Measurements from ENCODE around the gene ETS2. TPM values are rescaled to one million over a fixed set of nuclear protein-coding genes. Genes with fewer than 3 reads are reported as not detected.

ETS2 gene
- polyA plus RNA-seq, 3 donors = 54.2 to 150 (median 59.5) TPM

DNA sequence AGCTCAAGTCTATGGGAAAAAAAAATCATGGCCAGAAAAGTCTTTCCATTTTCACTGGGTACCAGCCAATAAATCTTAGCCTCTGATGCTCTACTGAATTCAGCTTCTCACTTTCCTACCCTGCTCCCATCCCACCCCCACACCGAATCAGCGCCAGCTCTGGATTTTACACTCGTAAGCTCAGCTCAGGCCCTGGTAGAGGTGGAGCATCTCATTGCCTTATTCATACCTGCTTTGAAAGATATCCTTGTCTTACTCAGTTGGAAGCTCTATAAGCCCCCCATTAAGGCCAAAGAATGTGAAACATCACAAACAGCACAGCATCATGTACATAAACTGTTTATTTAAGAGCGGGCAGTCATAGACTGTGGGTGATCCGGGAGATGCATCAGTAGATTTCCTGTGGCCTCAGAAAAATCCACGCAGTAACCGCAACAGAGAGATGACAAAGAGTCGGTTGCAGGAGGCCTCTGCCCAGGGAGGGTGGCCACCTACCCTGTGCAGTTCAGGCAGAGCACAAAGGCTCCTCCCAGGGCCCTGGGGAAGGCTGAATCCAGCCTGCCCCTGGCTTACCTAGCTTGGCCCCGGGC lies 36.4 kb upstream of the ETS2 start:
- intact Hi-C loops (cut with micrococcal nuclease) = no loop called here
- Histone ChIP-seq H3K4me1 (ENCODE audit: control insufficient read depth in 1 of 2, insufficient read depth in 2 of 2, low read length in 2 of 2) (peaks cover 35 to 43% of the 10 kb centered on the region in 2 donors), H4K20me1 (ENCODE audit: insufficient read depth, low read length) (no peaks in the 10 kb centered on the region), H3K27ac (ENCODE audit: low read depth in 1 of 2, low read length in 2 of 2) (no peak overlapping the region), H3K4me2 (replicated peaks; ENCODE audit: extremely low read depth, low read length, poor library complexity, severe bottlenecking) (no peak overlapping the region), H3K4me3 (replicated peaks in 1 of 3; ENCODE audit: low read depth in 2 of 3, low read length in 3 of 3) (no peak overlapping the region), H2AFZ (ENCODE audit: insufficient read depth, low read depth, low read length, poor library complexity, severe bottlenecking) (no peak overlapping the region), H3K9me3 (replicated peaks in 1 of 2; ENCODE audit: control insufficient read depth in 1 of 2, insufficient read depth in 1 of 2, low read length in 2 of 2) (no peaks in the 10 kb centered on the region), H3K9ac (ENCODE audit: insufficient read depth, low read length, poor library complexity, severe bottlenecking) (no peak overlapping the region), H3K36me3 (replicated peaks in 1 of 2; ENCODE audit: control insufficient read depth in 1 of 2, insufficient read depth in 2 of 2, low read length in 2 of 2) (no peaks in the 10 kb centered on the region), H3K79me2 (ENCODE audit: insufficient read depth, low read length) (no peaks in the 10 kb centered on the region), H3K27me3 (ENCODE audit: control insufficient read depth in 2 of 2, insufficient read depth in 2 of 2, low read length in 2 of 2) (no peaks in the 10 kb centered on the region)
- Mint-ChIP-seq H3K9me3 (peaks cover 1 to 8% (median 3%) of the 10 kb centered on the region in 7 donors), H3K4me1 (peaks cover 49% of the 10 kb centered on the region), H3K27me3 (ENCODE audit: low read depth in 3 of 3) (peaks cover 0 to 1% (median 0%) of the 10 kb centered on the region in 3 donors), H3K36me3 (no peaks in the 10 kb centered on the region), H3K27ac (peak overlapping the region in 1 of 7 donors; percentile 91), H3K4me3 (no peak overlapping the region)
- WGBS (ENCODE audit: insufficient coverage) = 89% methylated on average over 7 of the region's 9 CpGs
- TF ChIP-seq, protein P1, sequence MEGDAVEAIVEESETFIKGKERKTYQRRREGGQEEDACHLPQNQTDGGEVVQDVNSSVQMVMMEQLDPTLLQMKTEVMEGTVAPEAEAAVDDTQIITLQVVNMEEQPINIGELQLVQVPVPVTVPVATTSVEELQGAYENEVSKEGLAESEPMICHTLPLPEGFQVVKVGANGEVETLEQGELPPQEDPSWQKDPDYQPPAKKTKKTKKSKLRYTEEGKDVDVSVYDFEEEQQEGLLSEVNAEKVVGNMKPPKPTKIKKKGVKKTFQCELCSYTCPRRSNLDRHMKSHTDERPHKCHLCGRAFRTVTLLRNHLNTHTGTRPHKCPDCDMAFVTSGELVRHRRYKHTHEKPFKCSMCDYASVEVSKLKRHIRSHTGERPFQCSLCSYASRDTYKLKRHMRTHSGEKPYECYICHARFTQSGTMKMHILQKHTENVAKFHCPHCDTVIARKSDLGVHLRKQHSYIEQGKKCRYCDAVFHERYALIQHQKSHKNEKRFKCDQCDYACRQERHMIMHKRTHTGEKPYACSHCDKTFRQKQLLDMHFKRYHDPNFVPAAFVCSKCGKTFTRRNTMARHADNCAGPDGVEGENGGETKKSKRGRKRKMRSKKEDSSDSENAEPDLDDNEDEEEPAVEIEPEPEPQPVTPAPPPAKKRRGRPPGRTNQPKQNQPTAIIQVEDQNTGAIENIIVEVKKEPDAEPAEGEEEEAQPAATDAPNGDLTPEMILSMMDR (IDR thresholded peaks at IDR 0.05) = no peak
- DNase-seq = no peak

DNA sequence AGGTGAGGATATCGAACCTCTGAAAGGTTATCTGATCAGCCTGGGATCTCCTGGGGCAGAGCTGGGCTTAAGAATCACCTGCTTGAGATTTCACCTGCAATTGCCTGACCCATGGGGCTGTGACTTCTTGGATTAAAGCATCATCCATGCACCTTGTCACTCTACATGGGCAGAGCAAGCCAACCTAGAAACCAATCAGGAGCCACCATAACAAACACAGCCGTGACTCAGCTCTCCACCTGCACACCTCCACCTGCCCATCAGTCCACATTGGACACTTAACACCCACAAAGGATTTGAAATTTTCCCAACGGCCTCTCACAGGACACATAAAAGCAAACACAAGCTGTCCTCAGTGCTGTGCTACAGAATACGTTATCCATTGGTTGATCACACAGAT lies 35.1 kb upstream of the ETS2 start:
- Histone ChIP-seq H3K27ac (ENCODE audit: low read depth in 1 of 2, low read length in 2 of 2) (no peak overlapping the region), H3K27me3 (ENCODE audit: control insufficient read depth in 2 of 2, insufficient read depth in 2 of 2, low read length in 2 of 2) (no peaks in the 10 kb centered on the region), H3K9me3 (replicated peaks in 1 of 2; ENCODE audit: control insufficient read depth in 1 of 2, insufficient read depth in 1 of 2, low read length in 2 of 2) (no peaks in the 10 kb centered on the region), H3K36me3 (replicated peaks in 1 of 2; ENCODE audit: control insufficient read depth in 1 of 2, insufficient read depth in 2 of 2, low read length in 2 of 2) (no peaks in the 10 kb centered on the region), H3K9ac (ENCODE audit: insufficient read depth, low read length, poor library complexity, severe bottlenecking) (no peak overlapping the region), H3K4me2 (replicated peaks; ENCODE audit: extremely low read depth, low read length, poor library complexity, severe bottlenecking) (no peak overlapping the region), H3K4me3 (replicated peaks in 1 of 3; ENCODE audit: low read depth in 2 of 3, low read length in 3 of 3) (no peak overlapping the region), H3K4me1 (ENCODE audit: control insufficient read depth in 1 of 2, insufficient read depth in 2 of 2, low read length in 2 of 2) (peaks cover 30 to 38% of the 10 kb centered on the region in 2 donors), H3K79me2 (ENCODE audit: insufficient read depth, low read length) (no peaks in the 10 kb centered on the region), H2AFZ (ENCODE audit: insufficient read depth, low read depth, low read length, poor library complexity, severe bottlenecking) (no peak overlapping the region), H4K20me1 (ENCODE audit: insufficient read depth, low read length) (no peaks in the 10 kb centered on the region)
- Mint-ChIP-seq H3K27ac (no peak overlapping the region), H3K4me3 (no peak overlapping the region), H3K4me1 (peaks cover 44% of the 10 kb centered on the region), H3K9me3 (peaks cover under 1 to 8% (median 3%) of the 10 kb centered on the region in 7 donors), H3K27me3 (ENCODE audit: low read depth in 3 of 3) (no peaks in the 10 kb centered on the region), H3K36me3 (no peaks in the 10 kb centered on the region)
- DNase-seq = no peak
- WGBS (ENCODE audit: insufficient coverage) = 95% methylated on average over 3 of the region's 4 CpGs
- intact Hi-C loops (cut with micrococcal nuclease) = no loop called here
- TF ChIP-seq, protein P1 (IDR thresholded peaks at IDR 0.05) = no peak
